Tibial nerve (tissue), 3 donors: ENCODE measurements around the gene LRRC75A.

ENCODE experiments used
- POLR2A ChIP-seq, 2 donors: fragments of 450-650 bp; IDR thresholded peaks; one replicate each; pipeline ENCODE4 v1.6.1; 2017; ENCODE audit warnings: antibody characterized with exemption in 2 of 2, mild to moderate bottlenecking in 2 of 2, moderate library complexity in 2 of 2
- TF ChIP-seq, protein P1 (sequence below), 5 experiments: fragments of 200-600 bp in 3 of 5; fragments of 450-650 bp in 2 of 5; sonication (generic) in 3 of 5; IDR thresholded peaks; one replicate each; pipeline ENCODE4 v1.5.1; 2016 to 2019; ENCODE audit warnings: antibody characterized with exemption in 5 of 5, mild to moderate bottlenecking in 3 of 5, moderate library complexity in 2 of 5

GRCh38 chr17:16429083-16429482 is 62.9 kb downstream of the LRRC75A start:
- TF ChIP-seq, protein P1, sequence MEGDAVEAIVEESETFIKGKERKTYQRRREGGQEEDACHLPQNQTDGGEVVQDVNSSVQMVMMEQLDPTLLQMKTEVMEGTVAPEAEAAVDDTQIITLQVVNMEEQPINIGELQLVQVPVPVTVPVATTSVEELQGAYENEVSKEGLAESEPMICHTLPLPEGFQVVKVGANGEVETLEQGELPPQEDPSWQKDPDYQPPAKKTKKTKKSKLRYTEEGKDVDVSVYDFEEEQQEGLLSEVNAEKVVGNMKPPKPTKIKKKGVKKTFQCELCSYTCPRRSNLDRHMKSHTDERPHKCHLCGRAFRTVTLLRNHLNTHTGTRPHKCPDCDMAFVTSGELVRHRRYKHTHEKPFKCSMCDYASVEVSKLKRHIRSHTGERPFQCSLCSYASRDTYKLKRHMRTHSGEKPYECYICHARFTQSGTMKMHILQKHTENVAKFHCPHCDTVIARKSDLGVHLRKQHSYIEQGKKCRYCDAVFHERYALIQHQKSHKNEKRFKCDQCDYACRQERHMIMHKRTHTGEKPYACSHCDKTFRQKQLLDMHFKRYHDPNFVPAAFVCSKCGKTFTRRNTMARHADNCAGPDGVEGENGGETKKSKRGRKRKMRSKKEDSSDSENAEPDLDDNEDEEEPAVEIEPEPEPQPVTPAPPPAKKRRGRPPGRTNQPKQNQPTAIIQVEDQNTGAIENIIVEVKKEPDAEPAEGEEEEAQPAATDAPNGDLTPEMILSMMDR (IDR thresholded peaks at IDR 0.05): no peak
- no peak for TF ChIP-seq POLR2A (IDR thresholded peaks at IDR 0.05)
